HEK293 (cell line): Measurements from ENCODE around the gene EVL.

Experiments used
- GLIS2 ChIP-seq: fragments of 450-650 bp; formaldehyde crosslinking; IDR thresholded peaks from 2 replicates; pipeline ENCODE4 v1.5.1; 2016; ENCODE audit warnings: missing biosample characterization, missing genetic modification characterization
- IKZF3 ChIP-seq: fragments of 450-650 bp; IDR thresholded peaks from 2 replicates; pipeline ENCODE4 v1.5.0; 2018; ENCODE audit warnings: missing biosample characterization, mild to moderate bottlenecking, missing genetic modification characterization, moderate library complexity
- KLF7 ChIP-seq: fragments of 450-650 bp; formaldehyde crosslinking; IDR thresholded peaks from 2 replicates; pipeline ENCODE4 v1.5.1; 2016; ENCODE audit warnings: missing biosample characterization, missing genetic modification characterization, borderline replicate concordance
- YY1 ChIP-seq: fragments of 450-650 bp; formaldehyde crosslinking; IDR thresholded peaks from 2 replicates; pipeline ENCODE4 v1.5.1; 2018; ENCODE audit warnings: missing biosample characterization, missing genetic modification characterization
- ZBTB1 ChIP-seq: fragments of 450-650 bp; formaldehyde crosslinking; IDR thresholded peaks from 2 replicates; pipeline ENCODE4 v1.5.1; 2016; ENCODE audit warnings: missing biosample characterization, missing genetic modification characterization
- ZNF274 ChIP-seq, 2 experiments: fragments of 200-500 bp in 1 of 2; fragments of 450-650 bp in 1 of 2; sonication (Bioruptor generic) in 1 of 2; formaldehyde crosslinking in 1 of 2; IDR thresholded peaks; 2 replicates each; pipeline versions ENCODE4 v1.5.1 to v1.6.1; 2014 to 2016; ENCODE audit warnings: borderline replicate concordance in 1 of 2, inconsistent platforms in 1 of 2, low read length in 1 of 2, missing biosample characterization in 1 of 2, missing genetic modification characterization in 1 of 2
- ZNF555 ChIP-seq: fragments of 450-650 bp; formaldehyde crosslinking; conservative IDR thresholded peaks from 2 replicates; pipeline ENCODE4 v1.5.1; 2017; ENCODE audit warnings: missing biosample characterization, mild to moderate bottlenecking, missing genetic modification characterization, inconsistent platforms
- ZNF585B ChIP-seq: fragments of 450-650 bp; formaldehyde crosslinking; IDR thresholded peaks from 2 replicates; pipeline ENCODE4 v1.5.1; 2016; ENCODE audit warnings: missing biosample characterization, missing genetic modification characterization
- ZNF664 ChIP-seq: fragments of 450-650 bp; formaldehyde crosslinking; IDR thresholded peaks from 2 replicates; pipeline ENCODE4 v1.5.1; 2016; ENCODE audit warnings: missing biosample characterization, missing genetic modification characterization
- ZNF785 ChIP-seq: fragments of 450-650 bp; formaldehyde crosslinking; IDR thresholded peaks from 2 replicates; pipeline ENCODE4 v1.5.1; 2016; ENCODE audit warnings: missing biosample characterization, missing genetic modification characterization
- TF ChIP-seq, protein P1 (sequence below): fragments of 450-650 bp; formaldehyde crosslinking; IDR thresholded peaks from 2 replicates; pipeline ENCODE4 v1.5.1; 2016; ENCODE audit warnings: missing biosample characterization, missing genetic modification characterization
- TF ChIP-seq, protein P2 (sequence below): fragments of 450-650 bp; formaldehyde crosslinking; IDR thresholded peaks from 2 replicates; pipeline ENCODE4 v1.5.1; 2016; ENCODE audit warnings: missing biosample characterization, missing genetic modification characterization
- TF ChIP-seq, protein P3 (sequence below): fragments of 450-650 bp; formaldehyde crosslinking; IDR thresholded peaks from 2 replicates; pipeline ENCODE4 v1.5.1; 2016; ENCODE audit warnings: missing biosample characterization, missing genetic modification characterization
- TF ChIP-seq, protein P4 (sequence below): fragments of 450-650 bp; formaldehyde crosslinking; IDR thresholded peaks from 2 replicates; pipeline ENCODE4 v1.5.1; 2016; ENCODE audit warnings: missing biosample characterization, missing genetic modification characterization

DNA sequence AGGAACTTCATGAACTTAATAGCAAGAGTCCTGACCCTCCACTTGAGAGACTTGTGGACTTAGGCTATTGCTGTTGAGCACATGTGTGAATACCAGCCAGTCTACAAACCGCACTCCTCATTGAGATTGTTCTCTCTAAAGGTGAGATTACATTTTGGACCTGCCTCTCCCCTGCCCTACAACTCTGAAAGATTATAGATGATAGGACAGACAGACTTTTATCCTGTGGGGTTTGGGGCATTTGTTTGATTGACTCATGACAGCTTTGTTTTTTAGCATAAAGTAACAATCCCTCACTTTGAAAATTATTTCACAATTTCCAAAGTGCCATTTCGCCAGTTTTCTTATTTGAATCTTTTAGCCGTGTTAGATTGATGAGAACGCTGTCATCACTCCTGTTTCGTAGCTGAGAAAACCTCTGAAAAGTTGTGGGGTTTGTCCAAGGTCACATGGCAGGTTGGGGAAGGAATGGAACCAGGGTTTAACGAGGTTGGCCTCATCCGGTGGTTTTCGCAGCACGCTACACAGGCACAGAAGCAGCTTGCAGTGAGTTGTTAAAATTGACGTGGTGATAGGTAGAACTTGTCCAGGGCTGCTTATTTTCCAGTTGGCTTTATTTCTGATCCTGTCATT lies 836 bp downstream of the EVL start:
- TF ChIP-seq, protein P1, sequence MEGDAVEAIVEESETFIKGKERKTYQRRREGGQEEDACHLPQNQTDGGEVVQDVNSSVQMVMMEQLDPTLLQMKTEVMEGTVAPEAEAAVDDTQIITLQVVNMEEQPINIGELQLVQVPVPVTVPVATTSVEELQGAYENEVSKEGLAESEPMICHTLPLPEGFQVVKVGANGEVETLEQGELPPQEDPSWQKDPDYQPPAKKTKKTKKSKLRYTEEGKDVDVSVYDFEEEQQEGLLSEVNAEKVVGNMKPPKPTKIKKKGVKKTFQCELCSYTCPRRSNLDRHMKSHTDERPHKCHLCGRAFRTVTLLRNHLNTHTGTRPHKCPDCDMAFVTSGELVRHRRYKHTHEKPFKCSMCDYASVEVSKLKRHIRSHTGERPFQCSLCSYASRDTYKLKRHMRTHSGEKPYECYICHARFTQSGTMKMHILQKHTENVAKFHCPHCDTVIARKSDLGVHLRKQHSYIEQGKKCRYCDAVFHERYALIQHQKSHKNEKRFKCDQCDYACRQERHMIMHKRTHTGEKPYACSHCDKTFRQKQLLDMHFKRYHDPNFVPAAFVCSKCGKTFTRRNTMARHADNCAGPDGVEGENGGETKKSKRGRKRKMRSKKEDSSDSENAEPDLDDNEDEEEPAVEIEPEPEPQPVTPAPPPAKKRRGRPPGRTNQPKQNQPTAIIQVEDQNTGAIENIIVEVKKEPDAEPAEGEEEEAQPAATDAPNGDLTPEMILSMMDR = no peak
- no peak for TF ChIP-seq ZNF664 (tag by site-specific recombination)
- no peak for TF ChIP-seq ZNF274 (IDR thresholded peaks at IDR 0.05; ENCODE audit: low read length)
- TF ChIP-seq ZNF274 (tag by site-specific recombination; IDR thresholded peaks at IDR 0.05; ENCODE audit: borderline replicate concordance) = no peak
- no peak for TF ChIP-seq IKZF3
- no peak for TF ChIP-seq YY1
- no peak for TF ChIP-seq ZNF785 (tag by site-specific recombination)
- no peak for TF ChIP-seq GLIS2
- TF ChIP-seq, protein P2, sequence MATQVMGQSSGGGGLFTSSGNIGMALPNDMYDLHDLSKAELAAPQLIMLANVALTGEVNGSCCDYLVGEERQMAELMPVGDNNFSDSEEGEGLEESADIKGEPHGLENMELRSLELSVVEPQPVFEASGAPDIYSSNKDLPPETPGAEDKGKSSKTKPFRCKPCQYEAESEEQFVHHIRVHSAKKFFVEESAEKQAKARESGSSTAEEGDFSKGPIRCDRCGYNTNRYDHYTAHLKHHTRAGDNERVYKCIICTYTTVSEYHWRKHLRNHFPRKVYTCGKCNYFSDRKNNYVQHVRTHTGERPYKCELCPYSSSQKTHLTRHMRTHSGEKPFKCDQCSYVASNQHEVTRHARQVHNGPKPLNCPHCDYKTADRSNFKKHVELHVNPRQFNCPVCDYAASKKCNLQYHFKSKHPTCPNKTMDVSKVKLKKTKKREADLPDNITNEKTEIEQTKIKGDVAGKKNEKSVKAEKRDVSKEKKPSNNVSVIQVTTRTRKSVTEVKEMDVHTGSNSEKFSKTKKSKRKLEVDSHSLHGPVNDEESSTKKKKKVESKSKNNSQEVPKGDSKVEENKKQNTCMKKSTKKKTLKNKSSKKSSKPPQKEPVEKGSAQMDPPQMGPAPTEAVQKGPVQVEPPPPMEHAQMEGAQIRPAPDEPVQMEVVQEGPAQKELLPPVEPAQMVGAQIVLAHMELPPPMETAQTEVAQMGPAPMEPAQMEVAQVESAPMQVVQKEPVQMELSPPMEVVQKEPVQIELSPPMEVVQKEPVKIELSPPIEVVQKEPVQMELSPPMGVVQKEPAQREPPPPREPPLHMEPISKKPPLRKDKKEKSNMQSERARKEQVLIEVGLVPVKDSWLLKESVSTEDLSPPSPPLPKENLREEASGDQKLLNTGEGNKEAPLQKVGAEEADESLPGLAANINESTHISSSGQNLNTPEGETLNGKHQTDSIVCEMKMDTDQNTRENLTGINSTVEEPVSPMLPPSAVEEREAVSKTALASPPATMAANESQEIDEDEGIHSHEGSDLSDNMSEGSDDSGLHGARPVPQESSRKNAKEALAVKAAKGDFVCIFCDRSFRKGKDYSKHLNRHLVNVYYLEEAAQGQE = no peak
- TF ChIP-seq, protein P3, sequence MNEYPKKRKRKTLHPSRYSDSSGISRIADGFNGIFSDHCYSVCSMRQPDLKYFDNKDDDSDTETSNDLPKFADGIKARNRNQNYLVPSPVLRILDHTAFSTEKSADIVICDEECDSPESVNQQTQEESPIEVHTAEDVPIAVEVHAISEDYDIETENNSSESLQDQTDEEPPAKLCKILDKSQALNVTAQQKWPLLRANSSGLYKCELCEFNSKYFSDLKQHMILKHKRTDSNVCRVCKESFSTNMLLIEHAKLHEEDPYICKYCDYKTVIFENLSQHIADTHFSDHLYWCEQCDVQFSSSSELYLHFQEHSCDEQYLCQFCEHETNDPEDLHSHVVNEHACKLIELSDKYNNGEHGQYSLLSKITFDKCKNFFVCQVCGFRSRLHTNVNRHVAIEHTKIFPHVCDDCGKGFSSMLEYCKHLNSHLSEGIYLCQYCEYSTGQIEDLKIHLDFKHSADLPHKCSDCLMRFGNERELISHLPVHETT (tag by site-specific recombination) = no peak
- TF ChIP-seq, protein P4, sequence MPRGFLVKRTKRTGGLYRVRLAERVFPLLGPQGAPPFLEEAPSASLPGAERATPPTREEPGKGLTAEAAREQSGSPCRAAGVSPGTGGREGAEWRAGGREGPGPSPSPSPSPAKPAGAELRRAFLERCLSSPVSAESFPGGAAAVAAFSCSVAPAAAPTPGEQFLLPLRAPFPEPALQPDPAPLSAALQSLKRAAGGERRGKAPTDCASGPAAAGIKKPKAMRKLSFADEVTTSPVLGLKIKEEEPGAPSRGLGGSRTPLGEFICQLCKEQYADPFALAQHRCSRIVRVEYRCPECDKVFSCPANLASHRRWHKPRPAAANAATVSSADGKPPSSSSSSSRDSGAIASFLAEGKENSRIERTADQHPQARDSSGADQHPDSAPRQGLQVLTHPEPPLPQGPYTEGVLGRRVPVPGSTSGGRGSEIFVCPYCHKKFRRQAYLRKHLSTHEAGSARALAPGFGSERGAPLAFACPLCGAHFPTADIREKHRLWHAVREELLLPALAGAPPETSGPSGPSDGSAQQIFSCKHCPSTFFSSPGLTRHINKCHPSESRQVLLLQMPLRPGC = no peak
- no peak for TF ChIP-seq ZBTB1 (tag by site-specific recombination)
- no peak for TF ChIP-seq KLF7 (tag by site-specific recombination)
- no peak for TF ChIP-seq ZNF585B
- TF ChIP-seq ZNF555 (tag by site-specific recombination) = no peak
